Anterior cingulate cortex (tissue), 58 donors: ENCODE data around the gene MINDY2.
A peak's percentile ranks its signal among the peaks of the same experiment; 100 is the strongest.

Source experiments
- DNase-seq, 58 donors: peaks; one replicate each; lab custom pipeline; 2025; lab: John Stamatoyannopoulos, UW

Gene MINDY2, protein sequence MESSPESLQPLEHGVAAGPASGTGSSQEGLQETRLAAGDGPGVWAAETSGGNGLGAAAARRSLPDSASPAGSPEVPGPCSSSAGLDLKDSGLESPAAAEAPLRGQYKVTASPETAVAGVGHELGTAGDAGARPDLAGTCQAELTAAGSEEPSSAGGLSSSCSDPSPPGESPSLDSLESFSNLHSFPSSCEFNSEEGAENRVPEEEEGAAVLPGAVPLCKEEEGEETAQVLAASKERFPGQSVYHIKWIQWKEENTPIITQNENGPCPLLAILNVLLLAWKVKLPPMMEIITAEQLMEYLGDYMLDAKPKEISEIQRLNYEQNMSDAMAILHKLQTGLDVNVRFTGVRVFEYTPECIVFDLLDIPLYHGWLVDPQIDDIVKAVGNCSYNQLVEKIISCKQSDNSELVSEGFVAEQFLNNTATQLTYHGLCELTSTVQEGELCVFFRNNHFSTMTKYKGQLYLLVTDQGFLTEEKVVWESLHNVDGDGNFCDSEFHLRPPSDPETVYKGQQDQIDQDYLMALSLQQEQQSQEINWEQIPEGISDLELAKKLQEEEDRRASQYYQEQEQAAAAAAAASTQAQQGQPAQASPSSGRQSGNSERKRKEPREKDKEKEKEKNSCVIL

DNA sequence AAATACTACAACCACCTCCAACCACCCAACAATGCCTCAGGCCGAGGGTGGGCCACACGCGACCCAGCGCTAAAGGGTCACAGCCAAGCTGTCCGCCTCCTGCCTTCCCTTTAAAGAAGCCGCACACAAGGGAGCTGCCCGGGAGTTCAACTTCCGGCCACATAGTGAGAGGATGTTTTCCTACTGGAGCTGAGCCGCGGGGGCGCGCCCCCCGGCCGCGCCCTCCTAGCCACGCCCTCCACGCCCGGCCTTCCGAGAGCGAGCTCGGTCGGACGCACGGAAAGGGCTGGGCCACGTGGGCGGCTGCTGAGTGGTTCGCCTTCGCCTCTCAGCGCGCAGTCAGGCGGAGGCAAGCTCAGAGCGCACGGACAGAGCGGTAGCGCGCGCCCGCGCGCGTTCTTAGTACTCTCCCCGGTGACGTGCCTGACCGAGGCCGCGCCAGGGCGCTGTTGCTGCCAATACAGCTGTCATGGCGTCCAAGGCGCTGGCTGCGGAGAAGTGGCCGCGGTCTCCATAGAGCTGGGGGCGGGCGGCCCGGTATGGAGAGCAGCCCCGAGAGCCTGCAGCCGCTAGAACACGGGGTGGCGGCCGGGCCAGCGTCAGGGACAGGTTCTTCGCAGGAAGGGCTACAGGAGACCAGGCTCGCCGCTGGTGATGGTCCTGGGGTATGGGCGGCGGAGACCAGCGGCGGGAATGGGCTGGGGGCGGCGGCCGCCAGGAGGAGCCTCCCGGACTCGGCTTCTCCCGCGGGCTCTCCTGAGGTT lies at the start of gene MINDY2:
Gene MINDY2, plus strand, starts transcription at position 446 of the 764 bp plus-strand sequence. Its CDS starts 94 bp downstream, at position 540.
- peak; percentile 67 to 100 (median 98) for DNase-seq

DNA sequence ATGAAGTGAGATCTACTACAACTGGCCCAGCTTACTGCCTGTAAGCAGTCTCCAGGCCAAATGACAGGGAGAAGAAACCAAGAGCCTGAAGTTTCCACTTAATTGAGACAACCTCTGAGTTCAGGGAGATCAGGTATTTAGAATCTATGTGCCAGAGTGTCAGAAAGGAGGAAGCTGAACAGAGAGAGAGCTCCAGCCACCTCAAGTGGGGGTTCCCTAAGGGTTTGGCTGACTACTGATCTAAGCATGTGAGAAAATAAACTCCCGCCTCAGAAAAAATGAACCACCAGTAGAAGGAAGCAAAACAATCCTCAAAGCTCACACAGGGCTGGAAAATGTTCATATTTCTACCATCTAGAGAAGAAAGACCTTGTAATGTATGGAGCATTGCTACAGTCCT lies 46.6 kb upstream of the MINDY2 start:
- DNase-seq = peak in 1 of 58 donors; percentile 3

DNA sequence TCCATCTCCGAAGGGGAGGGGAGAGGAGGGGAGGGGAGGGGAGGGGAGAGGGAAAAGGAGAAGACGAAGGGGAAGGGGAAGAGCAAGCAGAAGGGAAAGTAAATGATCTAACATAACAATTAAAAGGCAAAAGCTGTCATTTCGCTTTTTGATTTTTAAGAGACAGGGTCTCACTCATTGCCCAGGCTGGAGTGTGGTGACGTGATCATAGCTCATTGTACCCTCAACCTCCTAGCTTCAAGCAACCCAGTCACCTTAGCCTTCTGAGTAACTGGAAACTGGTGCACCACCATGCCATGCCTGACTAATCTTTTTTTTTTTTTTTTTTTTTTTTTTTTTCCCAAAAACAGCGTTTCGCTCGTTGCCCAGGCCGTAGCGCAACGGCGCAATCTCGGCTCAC lies 44.2 kb upstream of the MINDY2 start:
- no peak for DNase-seq

DNA sequence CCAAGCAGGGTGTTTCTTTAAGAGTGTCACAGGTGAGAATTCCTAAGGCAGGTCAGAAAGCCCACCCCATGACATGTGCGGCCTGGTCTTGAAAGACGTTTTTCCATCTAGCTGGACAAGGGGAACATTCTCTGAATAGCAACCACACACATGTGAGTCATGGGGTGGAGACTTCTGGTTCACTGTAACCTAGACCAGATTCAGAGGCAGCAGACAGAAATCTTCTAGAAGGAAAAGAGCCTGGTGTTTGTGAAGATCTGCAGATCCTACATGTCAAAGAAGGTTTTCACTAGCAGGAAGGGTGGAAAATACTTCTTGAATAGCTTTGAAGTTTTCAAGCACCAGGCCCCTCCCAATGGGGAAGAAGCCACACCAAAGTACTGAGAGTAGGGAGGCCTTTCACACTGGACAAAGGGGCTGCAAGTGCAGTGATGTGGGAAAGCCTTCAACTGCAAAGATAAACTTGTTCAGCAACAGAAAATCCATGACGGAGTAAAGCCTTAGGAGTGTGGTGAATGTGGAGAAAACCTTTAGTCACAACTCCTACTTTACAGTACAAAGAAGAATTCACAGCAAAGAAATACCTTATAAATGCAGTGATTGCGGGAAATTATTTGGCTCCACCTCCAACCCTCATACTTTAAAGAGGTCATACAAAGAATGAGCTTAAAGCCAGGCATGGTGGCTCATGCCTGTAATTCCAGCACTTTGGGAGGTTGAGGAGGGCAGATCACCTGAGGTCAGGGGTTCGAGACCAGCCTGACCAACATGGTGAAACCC lies 39.2 kb upstream of the MINDY2 start:
- no peak for DNase-seq

DNA sequence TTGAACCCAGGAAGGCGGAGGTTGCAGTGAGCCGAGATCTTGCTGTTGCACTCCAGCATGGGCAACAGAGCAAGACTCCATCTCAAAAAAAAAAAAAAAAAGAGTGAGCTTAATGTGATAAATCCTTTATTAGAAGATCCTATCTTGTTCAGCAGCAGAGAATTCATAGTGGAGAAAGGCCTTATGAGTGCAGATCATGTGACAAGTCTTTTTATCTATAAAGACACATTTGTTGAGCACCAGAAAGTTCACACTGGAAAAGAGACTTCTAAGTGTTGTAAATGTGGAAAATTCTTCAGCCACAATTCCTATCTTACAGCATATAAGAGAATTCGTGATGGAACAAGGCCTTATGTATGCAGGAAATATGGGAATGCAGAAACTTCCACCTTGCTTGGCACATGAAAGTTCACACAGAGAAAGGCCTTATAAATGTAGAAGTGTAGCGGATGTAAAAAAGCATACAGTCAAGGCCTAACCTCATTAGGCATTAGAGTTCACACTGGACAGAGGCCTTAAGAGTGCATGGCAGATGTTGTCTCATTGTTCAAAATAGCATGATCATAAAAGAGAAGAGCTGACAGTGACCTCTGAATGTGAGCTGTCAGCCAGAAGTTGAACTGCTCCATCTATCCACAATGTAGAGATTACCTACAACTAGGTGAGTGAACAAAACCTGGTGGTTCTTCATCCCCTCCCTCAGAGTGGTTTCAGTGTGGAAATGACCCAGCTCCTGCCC lies 38.3 kb upstream of the MINDY2 start:
- DNase-seq = no peak

DNA sequence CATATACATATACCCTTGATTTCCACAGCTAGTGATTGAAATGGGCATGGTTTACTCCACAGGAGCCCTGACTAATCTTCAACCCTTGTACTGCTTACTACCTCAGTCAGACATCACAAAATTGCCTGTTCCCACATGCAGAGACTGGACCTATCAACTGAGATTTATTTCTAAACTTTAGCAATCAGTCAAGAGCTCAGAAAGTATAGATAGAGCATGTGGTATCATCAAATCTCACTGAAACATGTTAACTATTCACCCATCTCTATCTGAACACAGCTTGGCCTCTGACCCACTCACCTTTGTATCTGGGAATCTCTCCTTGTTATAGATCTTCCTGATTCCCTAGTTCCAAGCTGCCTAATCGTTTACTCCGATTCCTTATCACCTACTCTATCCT lies 36.2 kb upstream of the MINDY2 start:
- no peak for DNase-seq

DNA sequence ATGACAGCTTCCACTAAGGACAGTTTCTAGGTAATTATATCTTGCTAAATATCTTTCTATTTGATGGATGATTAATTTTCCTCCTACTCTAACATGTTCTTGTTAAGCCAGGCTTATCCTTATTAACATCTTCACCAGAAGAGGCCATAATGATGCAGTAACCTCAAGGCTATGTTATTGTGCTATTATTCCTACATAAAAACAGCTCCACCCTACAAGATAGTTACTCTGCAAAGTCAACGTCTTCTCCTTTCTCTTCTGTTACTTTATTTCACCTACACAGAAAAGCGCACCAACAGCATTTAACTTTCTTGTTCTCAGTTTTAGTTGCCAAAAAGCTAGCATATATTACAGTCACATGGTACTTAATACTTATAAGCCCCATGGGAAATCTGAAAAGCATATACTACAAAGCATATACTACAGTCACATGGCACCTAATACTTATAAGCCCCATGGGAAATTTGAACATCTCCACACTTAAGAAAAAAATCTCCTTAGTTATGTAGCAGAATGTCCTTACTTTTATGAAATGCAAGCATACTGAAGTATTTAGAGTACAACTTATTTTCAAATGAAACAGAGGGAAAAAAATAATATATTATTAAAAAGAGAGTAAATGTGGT lies 35.0 kb upstream of the MINDY2 start:
- no peak for DNase-seq

DNA sequence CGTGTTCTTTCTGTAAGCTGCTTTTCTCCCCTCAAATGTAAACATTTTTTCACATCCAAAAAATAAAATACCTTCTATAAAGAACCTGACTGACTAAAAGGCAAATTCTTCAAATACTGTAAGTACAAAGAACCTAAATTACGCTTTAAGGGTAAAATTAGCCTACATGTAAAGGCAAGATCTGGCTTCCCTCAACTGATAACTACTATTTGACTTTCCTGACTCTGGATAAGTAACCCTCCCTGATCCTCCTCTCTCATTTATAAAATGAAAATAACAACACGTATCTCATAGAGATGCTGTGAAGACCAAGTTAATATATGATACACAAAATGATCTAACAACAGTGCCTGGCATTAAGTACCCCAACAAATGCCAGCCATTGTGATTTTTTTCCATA lies 33.8 kb upstream of the MINDY2 start:
- no peak for DNase-seq

DNA sequence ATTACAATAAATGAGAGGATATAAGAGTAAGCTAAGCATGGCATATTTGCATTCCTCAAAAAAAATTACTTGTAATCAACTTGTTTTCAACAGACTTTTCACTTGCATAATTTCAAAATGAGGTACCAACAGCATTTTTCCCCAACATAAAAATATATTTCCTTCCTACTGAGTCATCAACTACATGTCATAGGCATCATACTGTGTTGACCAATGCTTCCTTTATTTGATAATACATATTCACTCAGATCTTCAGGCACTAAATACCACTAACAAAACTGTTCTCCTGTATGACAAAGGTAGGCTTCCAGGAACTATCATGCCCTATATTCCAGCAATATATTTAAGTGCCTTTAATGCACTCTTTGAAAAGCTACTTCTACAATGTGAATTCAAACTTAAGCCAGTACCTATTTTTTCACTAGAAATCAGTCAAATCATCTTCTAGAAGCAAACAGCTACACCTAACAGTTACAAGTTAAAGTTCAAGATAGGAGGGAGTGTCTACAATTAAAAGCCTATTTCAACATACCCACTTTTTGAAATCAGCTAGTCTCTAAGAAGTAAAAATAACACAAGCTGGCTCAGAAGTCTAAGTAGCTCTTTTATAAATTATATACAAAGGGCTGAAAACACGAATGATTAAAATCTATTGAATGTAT lies 32.9 kb upstream of the MINDY2 start:
- no peak for DNase-seq

DNA sequence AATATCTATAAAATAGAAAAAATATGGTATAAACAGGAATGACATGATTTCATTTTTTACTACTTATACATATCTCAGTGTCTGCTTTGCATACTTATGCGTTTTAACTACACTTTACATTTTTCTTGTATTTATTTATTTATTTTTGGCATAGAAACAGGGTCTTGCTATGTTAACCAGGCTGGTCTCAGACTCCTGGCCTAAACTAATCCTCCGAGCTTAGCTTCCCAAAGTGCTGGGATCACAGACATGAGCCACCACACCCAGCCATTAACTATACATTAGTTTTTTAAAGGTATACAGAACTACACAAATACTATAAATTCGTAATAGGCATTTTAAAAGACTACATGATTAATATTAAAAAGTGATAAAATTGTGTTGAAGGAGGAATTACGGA lies 30.7 kb upstream of the MINDY2 start:
- DNase-seq = no peak

DNA sequence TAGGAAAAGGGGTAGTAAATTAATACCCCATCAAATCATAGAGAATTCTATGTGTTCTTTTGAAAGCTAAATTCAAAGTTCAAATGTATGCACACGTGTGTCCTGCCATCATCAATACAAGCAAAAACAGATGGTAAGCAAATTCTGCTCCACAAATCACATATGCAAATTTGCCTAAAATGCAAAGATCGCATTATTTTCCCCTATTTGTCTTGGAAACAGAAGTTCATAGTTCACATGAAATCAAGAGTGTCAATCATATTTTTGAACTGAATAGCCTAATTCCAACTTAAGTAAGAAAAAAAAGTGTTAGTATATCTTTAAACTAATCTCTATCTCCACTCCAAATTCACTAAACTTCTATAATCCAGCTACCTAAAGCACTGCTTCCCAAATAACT lies 30.1 kb upstream of the MINDY2 start:
- DNase-seq = no peak

DNA sequence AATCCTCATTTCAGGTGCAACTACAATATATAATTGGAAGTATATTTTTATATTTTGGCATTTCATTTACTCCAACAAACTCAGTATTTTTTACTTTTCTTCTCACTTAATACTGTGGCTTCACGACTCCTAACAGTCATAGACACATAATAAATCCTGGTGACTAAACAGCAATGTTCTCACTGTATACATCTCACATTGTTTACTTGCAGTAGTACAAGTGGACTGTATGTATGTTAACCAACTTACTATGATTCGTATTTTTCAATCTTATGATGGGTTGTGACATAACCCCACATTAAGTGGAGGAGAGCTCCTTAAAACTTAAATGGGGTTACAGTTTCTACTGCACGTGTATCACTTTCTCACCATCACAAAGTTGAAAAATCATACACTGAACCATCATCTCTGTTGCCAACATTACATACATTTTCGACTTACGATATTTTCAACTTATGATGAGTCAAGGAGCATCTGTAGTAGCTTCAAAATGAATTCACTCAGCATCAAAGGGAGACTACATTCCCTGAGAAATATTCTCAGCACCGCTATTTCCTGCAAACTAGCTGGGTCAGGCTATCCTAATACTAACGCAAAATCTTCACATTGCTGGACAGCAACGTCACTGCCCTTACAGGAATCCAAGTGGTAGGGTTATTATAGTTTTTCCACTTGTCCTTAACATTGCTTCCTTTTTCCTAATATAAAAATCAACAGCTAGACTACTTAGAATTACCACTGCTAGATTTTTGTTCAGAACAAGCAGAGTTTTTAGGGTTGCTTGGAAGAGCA lies 28.9 kb upstream of the MINDY2 start:
- DNase-seq = no peak

DNA sequence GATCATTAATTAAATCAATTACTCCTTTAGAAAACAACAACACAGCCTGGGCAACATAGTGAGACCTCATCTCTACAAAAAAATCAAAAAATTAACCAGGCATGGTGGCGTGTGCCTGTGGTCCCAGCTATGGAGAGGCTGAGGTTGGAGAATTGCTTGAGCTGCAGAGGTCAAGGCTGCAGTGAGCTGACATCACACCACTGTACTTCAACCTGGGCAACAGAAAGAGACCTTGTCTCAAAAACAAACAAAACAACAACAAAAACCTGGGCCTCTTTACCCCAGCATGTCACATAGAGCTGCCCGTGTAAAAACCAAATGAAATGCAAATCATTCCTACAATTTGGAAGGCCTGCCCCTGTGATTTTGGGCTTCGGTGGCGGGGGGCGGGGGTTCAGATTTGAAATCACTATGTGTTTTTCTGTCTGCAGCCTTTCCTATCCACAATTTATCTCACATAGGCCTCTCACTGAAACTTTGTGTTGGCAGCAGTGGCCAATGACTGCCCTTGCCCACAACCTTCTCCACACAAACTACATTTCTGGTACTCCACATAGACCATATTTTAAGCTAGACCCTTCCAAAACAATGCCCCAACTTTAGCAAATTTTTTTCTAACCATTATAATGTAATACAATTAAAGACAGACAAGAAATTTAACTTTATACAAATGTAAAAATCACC lies 28.1 kb upstream of the MINDY2 start:
- no peak for DNase-seq

DNA sequence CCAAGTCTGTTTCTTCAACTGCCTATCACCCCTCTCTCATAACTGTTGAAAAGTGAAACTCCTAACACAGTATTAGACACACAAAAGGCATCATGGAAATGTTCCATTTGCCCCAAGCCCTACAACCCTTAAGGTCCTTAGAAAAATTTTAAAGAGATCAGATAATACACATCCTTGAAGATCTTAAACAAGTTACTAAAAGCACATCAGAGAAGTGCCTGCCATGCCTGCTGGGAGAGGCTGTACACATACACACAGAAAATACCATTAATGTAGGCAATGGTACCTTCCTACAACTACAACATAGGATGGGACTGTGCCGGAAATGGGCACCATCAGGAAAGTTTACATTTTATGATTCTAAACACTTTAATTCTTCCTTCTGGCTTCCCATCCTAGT lies 24.9 kb upstream of the MINDY2 start:
- DNase-seq = no peak

DNA sequence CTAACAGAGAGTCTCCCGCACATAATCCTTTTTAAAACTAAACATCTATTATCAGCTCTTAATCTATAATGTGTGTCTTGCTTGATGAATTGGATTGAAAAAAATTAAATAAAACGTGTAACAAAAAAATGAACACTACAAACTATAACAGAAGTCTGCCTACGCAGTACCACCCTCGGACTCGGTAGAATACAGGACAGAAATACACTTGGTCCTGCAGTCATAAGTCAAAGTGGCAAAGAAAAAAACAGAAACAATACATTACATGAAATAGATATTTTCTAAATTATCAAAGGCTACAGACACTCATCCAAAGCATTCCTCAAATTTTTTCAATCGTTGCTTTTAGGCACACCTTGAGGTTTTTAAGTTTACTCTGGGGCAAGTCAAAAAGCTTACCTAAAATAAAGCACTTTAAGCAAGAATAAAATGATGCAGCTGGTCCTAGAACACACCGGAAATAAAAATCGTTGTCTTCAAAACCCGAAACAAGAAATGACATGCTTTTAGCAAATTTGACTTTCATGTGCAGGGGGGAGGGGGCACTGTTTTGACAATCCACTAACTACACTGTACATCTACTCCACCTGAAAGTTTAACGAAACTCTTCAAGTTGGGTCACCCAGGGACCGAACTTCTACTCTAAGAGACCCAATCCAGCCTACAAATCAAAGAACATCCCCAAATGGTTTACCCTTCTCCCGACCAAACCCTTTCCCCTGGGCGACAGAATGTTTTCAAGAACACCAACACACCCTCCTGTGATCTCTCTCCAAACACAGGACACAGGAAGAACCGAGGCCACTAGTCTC lies 22.9 kb upstream of the MINDY2 start:
- DNase-seq = peak in 1 of 58 donors; percentile 57

DNA sequence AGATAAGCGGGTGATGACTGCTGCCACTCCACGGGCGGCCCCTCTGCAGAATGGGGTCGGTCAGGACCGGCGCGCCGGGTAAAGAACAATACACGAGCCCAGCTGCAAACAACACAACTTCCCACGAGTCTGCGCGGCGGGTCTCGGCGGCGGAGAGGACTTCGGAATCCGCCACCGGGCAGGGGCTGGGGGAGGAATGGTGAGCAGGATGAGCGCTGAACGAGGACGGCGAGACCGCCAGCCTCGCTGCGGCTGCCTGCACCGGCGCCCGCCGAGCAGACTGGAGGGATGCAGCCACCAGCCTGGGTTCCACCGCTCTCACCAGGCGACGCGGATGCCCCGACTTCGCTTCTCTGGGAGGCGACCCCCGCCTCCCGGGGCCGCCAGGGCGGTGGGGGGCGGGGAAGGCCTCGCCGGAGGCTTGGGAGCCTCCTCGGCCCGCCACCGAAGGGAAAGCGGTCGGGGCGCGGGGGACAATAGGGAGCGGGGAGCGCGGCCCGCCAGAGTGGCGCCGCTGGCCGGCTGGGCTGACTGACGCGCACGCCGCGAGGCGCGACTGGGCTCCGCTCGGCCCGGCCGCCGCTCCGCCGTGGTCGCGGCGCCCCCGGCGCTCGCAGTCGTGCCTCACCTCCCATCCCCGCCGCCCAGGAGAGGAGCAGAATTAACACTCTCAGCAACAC lies 22.1 kb upstream of the MINDY2 start:
- peak in 45 of 58 donors; percentile 8 to 65 (median 45) for DNase-seq
